Measurements from ENCODE around the gene NOLC1. TPM values are rescaled to one million over a fixed set of nuclear protein-coding genes. Genes with fewer than 3 reads are reported as not detected.

The NOLC1 gene
- total and polyA plus RNA-seq, 2 experiments from 2014 or later = 29.8 to 46.2 TPM

- TF ChIP-seq EZH2 (IDR thresholded peaks at IDR 0.05; ENCODE audit: borderline replicate concordance) (no peak), CTCF (IDR thresholded peaks at IDR 0.05; ENCODE audit: poor library complexity) (no peak), EZH2phosphoT487 (IDR thresholded peaks at IDR 0.05; ENCODE audit: low read depth, severe bottlenecking, unreplicated experiment) (no peak)
- no peak for DNase-seq (ENCODE audit: low spot score)
- Histone ChIP-seq H4K20me1 (ENCODE audit: insufficient read depth, poor library complexity, severe bottlenecking) (peaks cover 5% of the 10 kb centered on the region), H3K4me3 (peak overlapping the region; percentile 98), H3K9me2 (replicated peaks; ENCODE audit: insufficient read depth) (no peaks in the 10 kb centered on the region), H3K4me1 (ENCODE audit: insufficient read depth) (peaks cover 42% of the 10 kb centered on the region), H3K27me3 (no peaks in the 10 kb centered on the region), H3K9me3 (ENCODE audit: low read depth) (no peaks in the 10 kb centered on the region), H2AFZ (no peak overlapping the region), H3K36me3 (replicated peaks; ENCODE audit: insufficient read depth, low read depth) (no peaks in the 10 kb centered on the region), H3K79me2 (peaks cover 56% of the 10 kb centered on the region), H3K4me2 (peak overlapping the region; percentile 78), H3K27ac (peak overlapping the region; percentile 95)
- WGBS (ENCODE audit: low lambda C conversion rate, missing lambda C conversion rate) = 39% methylated on average over 5 of the region's 6 CpGs
Measured at GRCh38 chr10:102118867-102119266, 33.3 kb upstream of the NOLC1 start.

GRCh38 chr10:102119417-102120141, 32.6 kb upstream of the NOLC1 start:
- Histone ChIP-seq H3K9me3 (ENCODE audit: low read depth) (no peaks in the 10 kb centered on the region), H3K79me2 (peaks cover 49% of the 10 kb centered on the region), H3K4me2 (peak overlapping the region; percentile 78), H3K27me3 (no peaks in the 10 kb centered on the region), H4K20me1 (ENCODE audit: insufficient read depth, poor library complexity, severe bottlenecking) (no peaks in the 10 kb centered on the region), H3K27ac (peak overlapping the region; percentile 95), H3K36me3 (replicated peaks; ENCODE audit: insufficient read depth, low read depth) (no peaks in the 10 kb centered on the region), H2AFZ (peak overlapping the region; percentile 21), H3K4me1 (ENCODE audit: insufficient read depth) (peaks cover 42% of the 10 kb centered on the region), H3K9me2 (replicated peaks; ENCODE audit: insufficient read depth) (no peaks in the 10 kb centered on the region), H3K4me3 (peak overlapping the region; percentile 98)
- TF ChIP-seq EZH2 (IDR thresholded peaks at IDR 0.05; ENCODE audit: borderline replicate concordance) (no peak), CTCF (IDR thresholded peaks at IDR 0.05; ENCODE audit: poor library complexity) (no peak), EZH2phosphoT487 (IDR thresholded peaks at IDR 0.05; ENCODE audit: low read depth, severe bottlenecking, unreplicated experiment) (no peak)
- WGBS (ENCODE audit: low lambda C conversion rate, missing lambda C conversion rate) = 2% methylated on average over 15 of the region's 22 CpGs
- peak; percentile 72 for DNase-seq (ENCODE audit: low spot score)

- H2AFZ ChIP-seq = peak within 1 kb of the TSS; percentile 21
- H3K36me3 ChIP-seq (replicated peaks; ENCODE audit: insufficient read depth, low read depth) = no peaks in the 10 kb centered on the region
- H3K4me1 ChIP-seq (ENCODE audit: insufficient read depth) = peaks cover 38% of the 10 kb centered on the region
Measured at GRCh38 chr10:102120142-102120990, 31.8 kb upstream of the NOLC1 start, which contains the start of gene LDB1. Gene LDB1, minus strand, starts transcription at chr10:102120368. Its CDS starts 258 bp downstream, at chr10:102120110.

More at GRCh38 chr10:102120142-102120990, 31.8 kb upstream of the NOLC1 start, which contains the start of gene LDB1:
- H3K4me3 ChIP-seq = peak within 1 kb of the TSS; percentile 98
- whole genome bisulfite sequencing (ENCODE audit: low lambda C conversion rate, missing lambda C conversion rate) = under 1% methylated on average over 61 of the region's 104 CpGs
- peak; percentile 89 for DNase-seq (ENCODE audit: low spot score)
- TF ChIP-seq EZH2phosphoT487 (IDR thresholded peaks at IDR 0.05; ENCODE audit: low read depth, severe bottlenecking, unreplicated experiment) = no peak
- TF ChIP-seq CTCF (IDR thresholded peaks at IDR 0.05; ENCODE audit: poor library complexity) = peak; percentile 8
- no peaks in the 10 kb centered on the region for H3K9me2 ChIP-seq (replicated peaks; ENCODE audit: insufficient read depth)
- peak within 1 kb of the TSS; percentile 95 for H3K27ac ChIP-seq
- H3K79me2 ChIP-seq = peaks cover 43% of the 10 kb centered on the region
- H4K20me1 ChIP-seq (ENCODE audit: insufficient read depth, poor library complexity, severe bottlenecking) = no peaks in the 10 kb centered on the region
- H3K27me3 ChIP-seq = no peaks in the 10 kb centered on the region
- H3K9me3 ChIP-seq (ENCODE audit: low read depth) = no peaks in the 10 kb centered on the region
- peak within 1 kb of the TSS; percentile 78 for H3K4me2 ChIP-seq
